Fibroblast of skin of back (primary cell): Measurements from ENCODE around the gene PUS3. TPM values are rescaled to one million over a fixed set of nuclear protein-coding genes. Genes with fewer than 3 reads are reported as not detected.
A peak's percentile ranks its signal among the peaks of the same experiment; 100 is the strongest.

Experiments used
- DNase-seq: peaks from one replicate; pipeline ENCODE4 v3.0.0-alpha.2; 2013
- polyA plus RNA-seq, 2 experiments: library from polyadenylated mRNA; unstranded; fragments of 120-200 nt; gene quantifications; one replicate each; pipeline ENCODE4 v1.2.1, GENCODE V29; 2013; ENCODE audit not compliant: insufficient read length in 2 of 2

PUS3 gene, protein sequence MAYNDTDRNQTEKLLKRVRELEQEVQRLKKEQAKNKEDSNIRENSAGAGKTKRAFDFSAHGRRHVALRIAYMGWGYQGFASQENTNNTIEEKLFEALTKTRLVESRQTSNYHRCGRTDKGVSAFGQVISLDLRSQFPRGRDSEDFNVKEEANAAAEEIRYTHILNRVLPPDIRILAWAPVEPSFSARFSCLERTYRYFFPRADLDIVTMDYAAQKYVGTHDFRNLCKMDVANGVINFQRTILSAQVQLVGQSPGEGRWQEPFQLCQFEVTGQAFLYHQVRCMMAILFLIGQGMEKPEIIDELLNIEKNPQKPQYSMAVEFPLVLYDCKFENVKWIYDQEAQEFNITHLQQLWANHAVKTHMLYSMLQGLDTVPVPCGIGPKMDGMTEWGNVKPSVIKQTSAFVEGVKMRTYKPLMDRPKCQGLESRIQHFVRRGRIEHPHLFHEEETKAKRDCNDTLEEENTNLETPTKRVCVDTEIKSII
- 8.5 TPM for polyA plus RNA-seq (2013, experiment 1 of 2; ENCODE audit: insufficient read length)
- 9.2 TPM for polyA plus RNA-seq (2013, experiment 2 of 2; ENCODE audit: insufficient read length)

DNA sequence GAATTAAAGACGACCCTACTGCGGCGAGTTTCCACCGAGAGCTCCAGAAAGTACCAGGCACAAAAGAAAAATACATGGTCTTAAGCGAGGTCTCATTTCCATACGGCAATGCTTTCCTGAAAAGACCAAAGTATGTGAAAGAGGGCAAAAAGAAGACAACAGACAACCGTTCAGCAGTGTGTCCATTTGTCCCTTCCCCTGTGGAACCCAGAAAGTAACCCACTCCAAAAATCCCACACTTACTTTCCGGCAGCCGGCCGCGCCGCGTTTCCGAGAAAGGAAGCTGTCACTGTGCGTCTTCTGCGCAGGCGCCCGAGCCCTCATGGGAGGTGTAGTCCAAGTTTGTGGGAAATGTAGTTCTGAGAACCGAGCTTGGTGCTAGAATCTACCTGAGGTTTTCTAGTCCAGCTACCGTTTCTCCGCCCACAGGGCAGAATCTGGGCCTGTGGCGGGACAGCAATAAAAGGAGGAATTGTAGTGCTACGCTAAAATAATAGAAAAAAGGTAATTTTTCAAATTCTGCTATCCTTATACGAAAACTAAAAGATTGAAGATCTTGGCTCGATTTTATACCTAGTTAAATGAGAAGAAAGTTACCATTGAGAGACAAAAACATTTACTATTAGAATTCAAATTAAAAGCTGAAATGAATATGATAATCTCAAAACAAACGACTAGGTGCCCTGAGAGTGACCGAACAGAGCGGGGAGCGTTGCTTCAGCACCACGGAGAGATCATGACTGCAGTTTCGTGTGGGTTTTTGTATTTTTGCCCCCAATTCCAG is at the start of gene PUS3:
Gene PUS3, minus strand, starts transcription at position 280 of the 784 bp plus-strand sequence. CDS start 6,922 bp downstream, outside the sequence.
- peak; percentile 84 for DNase-seq

DNA sequence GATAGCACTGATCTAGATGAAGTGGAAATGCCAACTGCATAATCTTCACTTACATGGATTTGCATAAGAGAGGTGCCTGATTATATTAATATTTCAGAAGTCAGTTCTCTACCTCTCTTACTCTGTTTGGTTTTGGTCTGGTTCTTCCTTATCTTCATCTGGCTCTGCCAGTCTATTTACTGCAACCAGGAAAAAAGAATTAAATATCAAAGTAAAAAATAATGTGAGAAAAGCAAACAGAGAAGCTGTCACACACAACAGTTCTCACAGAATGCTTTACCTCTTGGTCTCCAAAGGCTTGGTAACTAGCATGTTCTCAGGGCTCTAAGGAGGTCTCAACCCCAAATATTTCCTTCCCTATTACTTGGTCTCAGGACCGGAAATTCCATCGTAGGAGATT is 49.6 kb upstream of the PUS3 start:
- no peak for DNase-seq

DNA sequence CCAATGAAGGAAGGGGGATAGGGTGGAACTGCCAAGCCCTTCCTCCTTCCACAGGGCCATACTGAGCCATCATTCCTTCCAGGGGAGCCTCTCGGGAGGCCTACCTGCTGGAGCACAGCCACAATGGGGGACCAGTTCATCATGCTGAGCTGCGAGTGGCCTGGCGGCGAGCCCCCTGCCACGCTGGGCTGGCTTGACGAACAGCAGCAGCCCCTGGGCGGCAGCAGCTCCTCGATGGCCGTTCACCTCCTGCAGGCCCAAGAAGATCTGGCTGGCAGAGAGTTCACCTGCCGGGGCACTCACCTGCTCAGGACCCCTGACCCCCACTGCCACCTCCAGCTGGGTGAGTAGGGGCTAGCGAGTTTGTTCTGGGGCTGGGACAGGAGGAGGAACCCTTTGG is 48.7 kb upstream of the PUS3 start:
- no peak for DNase-seq

DNA sequence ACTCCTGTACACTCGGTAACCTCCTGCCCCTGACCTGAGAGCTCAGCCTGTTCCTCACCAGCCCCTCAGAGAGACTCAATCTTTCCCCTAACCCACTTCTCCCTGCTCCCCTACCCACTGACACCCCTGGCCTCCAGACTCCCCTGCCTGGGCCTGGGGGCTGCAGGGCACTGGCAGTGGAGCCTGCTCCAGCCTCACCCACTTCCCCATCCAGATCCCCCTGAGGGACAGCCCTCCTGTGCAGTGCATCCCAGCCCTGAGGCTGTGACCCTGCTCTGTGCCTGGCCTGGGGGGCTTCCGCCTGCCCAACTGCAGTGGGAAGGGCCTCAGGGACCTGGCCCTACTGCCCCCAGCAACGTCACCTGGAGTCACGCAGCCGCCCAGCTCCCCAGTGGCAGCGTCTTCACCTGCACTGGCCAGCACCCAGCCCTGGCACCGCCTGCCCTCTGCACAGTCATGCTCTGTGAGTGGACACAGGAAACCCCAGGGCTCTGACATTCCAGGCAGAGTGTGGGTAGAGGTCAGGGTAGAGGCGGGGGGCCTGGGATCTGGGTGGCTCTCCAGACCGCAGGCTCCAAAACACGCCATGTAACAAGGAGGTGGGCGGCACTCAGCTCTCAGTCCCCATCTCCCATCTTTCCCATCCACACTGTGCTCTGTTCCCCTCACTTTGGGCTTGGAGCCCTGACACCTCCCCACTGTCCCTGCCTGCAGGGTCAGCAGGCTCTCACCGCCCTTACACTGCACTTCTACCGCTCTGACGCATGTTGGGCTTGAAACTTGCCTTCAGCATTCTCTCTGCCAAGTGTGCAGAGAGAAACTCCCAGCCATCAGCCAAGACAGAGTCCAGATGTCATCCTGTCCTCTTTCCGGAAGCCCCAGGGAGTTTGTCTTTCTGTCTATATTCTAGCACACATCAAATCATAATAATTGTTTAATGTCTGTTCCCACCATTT is 48.0 kb upstream of the PUS3 start:
- no peak for DNase-seq

DNA sequence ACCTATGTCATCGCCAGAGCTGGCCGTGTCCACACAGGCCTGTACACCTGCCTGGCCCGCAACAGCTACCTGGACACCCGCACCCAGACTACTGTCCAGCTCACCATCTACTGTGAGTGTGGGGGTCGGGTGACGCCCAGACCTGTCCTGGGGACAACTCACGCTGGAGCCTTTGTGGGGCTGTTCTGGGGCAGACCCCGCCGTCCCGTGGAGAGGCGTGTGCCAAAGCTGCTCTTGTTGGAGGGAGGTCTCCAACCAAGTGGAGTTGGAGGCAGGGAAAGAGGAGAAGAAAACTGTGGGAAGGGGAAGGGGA is 47.1 kb upstream of the PUS3 start:
- no peak for DNase-seq

DNA sequence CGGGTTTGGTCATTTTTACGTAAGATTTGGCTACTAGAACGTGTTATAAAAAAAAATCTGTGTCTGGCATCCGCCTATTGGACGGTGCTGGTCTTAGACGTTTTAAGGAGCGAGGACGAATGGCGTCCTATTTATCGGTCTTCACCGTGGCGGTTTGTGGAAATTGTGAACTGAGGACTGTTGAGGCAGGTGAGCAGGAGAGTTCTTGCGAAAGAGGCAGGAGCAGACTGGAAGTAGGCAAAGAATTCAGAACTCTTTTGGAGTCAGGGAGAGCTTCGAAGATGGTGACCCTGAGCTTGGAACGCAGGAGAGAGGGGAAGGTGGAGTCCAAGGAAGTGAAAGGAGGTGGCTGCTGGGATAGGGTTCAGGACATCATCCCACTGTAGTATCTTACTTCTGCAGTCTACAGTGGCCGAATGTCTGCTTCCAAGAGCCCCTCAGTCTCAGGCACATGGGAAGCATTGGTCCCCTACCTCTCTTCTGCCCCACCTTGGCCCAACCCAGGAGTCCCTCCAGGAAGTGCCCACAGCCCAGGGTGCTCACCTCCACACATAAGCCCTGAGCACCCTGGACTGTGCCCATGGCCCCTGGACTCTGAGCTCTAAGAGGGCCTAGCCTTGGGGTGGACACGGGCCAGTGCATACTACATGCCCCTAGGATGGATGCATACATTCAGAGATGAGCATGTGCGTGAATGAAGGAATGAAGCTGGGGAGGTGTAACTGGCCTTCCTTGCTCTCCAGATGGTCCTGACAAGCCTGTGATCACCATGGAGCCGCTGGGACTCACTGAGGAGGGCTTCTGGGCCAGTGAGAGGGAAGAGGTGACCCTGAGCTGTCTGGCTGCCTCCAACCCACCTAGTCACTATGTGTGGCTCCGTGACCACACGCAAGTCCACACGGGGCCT is 46.5 kb upstream of the PUS3 start:
- no peak for DNase-seq

DNA sequence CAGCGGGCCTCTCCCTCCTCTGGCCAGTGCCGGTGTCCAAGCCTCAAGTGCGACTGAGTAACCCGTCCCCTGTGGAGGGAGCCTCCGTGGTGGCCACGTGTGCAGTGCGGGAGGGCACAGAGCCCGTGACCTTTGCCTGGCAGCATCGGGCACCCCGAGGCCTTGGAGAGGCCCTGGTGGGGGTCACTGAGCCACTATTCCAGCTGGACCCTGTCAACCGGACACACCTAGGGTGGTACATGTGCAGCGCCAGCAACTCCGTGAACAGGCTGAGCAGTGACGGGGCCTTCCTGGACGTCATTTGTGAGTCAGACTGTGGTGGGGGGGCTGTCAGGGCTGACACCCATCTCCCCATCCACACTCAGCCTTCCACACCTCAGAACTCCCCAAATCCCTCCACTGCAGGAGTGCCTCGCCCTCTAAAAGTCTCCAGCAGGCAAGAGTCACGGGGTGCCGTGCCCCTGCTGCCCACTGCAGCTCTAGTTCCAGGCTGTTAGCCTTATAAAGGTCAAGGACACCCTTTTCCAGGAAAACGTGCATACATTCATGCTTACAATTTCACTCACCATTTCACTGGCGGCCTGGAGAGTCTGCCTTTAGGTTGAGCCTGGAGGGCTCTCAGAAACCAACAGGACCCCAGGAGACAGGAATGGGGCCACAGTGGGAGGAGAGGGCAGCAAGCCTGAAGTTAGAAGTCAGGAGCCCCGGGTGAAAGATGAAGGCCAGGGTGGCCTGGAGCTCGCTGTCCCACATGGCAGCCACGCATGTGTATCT is 45.5 kb upstream of the PUS3 start:
- DNase-seq = no peak

DNA sequence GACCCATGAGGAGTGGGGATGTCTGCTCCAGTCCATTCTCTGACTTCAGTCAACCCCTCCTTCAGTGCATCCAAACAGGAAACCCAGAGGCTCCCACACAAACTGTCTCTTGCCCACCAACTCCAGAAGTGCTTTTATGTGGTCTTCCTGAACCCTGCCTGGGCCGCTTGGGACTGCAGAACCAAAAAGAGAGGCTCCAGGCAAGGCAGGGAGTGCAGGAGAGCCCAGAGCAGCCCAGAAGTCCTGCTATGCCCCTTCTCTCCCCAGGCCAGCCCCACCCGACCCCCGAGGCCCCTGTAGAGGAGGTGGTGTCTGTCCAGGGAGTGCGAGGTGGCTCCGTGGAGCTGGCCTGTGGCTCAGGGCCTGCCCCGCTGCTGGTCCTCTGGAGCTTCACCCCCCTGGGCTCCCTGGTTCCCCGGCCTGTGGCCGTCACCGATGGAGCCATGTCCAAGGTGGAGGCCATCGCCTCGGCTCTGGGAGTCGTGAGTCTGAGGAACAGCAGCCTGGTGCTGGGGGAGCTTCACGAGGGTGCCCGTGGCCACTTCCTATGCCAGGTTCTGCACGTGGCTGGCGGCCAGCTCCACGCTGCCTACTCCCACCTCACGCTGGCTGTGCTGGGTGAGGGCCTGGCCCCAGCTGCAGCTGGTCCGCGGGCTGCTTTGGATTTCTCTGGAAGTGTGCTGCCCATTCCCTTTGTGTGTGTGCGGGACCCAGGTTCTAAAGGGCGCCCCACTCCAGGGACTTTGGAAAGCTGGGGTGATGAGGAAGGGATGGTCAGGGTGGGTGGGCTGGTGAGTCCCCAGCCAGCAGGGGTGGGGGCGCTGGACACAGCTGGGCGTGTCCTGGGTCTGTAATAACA is 44.6 kb upstream of the PUS3 start:
- no peak for DNase-seq

DNA sequence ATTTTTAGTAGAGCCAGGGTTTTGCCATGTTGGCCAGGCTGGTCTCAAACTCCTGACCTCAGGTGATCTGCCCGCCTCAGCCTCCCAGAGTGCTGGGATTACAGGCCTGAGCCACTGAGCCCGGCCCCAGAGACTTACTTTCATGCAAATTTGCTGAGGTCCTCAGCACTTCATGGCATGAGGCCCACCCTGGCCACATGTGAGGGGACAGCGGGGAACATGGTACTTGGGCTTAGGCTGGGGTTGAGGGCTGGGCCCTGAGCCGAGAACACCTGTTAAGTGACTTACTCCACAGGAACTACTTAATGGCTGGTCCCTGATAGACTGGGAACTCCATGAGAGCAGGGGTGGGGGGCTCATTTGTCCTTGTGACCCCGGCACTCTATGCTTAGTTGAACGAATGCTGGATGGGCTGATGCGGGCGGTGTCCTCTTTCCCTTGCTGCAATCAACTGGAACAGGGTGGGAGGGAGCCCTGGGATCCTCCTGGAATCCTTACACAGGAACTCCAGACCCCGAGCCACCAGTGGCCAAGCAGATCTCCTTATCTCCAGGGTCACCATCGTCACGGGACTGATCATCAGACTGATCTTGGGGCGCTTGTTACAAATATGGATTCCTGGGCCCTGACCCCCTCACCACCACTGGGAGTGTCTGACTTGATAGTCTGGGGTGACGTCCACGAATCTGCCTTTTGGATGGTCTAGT is 43.9 kb upstream of the PUS3 start:
- no peak for DNase-seq

DNA sequence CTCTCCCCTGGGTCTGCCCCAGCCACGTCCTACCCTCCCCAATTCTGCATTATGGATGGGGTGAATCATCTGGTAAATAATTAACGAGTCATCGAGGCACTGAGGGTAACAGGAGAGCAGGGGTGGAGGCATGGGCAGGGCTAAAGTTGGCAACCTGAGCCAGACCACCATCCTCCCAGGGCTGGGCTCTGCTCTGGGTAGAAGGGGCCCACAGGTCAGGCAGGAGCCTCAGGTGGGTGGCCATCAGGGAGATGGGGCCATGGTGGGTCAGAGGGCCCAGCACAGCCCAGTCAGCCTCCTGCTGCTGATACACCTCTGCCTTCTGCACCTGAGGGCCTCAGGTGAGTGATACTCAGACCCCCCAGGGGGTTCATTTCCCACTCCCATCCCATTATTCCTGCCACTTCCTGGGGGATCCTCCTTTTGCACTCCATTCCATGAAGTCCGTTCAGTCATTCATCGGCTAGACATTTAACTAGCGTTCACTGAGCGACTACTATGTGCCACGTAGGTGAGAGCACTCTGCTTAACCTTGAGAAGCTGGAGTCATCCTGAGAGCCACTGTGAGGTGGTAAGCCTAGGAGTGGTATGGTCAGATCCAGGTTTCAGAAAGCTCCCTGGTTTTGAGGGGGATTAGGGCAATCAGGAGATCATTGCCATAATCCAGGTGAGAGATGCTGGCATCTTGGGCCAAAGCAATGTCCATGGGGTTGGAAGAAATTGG is 43.0 kb upstream of the PUS3 start, which contains the start of gene VSIG10L2:
Gene VSIG10L2, plus strand, starts transcription at position 248 of the 724 bp plus-strand sequence. Its CDS starts 12 bp downstream, at position 260.
- DNase-seq = no peak

DNA sequence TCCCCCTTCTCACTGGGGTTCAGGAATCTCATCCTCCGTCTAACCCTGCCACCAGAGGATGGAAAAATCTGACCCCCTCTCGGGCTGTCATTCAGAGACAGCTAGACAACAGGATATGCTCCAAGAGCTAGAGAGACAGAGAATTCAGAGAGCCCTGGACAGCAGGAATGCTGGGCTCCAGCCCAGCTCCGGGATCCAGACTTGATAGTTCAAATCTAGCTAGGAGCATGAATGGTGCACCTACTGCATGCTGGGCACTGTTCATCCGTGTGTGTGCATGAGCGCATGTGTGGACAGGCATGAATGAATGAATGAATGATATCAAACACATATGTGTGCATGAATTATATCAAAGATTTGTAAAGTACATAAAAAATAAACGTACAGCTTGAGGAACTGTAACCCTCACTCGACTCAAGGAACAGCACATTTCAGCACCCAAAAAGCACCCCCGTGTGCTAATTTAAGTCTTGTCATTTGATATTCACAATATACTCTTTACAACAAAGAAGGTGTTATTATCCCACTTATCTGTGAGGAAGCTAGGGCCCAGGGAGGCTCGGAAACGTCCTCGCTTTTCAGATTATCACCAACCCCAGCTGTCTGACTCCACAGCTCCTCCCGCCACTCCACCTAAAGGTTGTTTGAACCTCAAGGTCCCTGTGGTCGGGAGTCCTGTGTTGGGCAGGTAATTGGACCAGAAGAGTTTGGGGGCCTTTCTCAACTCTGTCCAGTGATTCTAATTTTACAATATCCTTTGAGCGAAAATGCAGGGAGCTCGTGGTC is 42.2 kb upstream of the PUS3 start:
- DNase-seq = no peak

DNA sequence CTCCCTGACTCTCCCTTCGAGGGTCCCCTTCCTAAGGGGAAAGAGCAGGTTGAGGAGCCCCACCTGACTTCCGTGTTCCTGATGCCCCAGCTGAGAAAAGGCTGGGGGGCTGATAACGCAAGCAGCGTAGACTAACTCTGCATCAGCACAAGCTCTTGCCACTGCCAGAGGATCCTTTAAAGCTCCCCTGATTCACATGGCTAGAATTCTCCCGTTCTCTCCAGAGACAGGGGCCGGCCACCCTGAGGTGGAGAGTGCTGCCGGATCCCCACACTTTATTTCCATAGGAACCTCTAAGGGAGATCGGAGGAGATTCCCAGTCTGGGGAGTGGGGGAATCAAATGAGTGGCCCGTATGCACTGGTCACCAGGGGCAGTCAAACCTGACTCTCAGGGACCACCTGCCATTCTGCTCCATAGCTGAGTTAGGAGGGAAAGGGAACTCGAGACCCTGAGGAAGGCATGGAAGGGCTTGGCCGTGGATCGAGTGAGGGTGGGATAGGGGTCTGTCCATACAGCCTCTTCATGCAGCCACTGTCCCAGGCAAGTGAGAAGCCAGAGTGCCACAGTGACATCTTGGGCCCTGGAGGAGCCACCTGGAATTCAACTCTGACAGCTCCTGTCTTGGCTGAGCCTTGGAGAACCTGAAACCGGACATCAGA is 41.5 kb upstream of the PUS3 start:
- DNase-seq = no peak

DNA sequence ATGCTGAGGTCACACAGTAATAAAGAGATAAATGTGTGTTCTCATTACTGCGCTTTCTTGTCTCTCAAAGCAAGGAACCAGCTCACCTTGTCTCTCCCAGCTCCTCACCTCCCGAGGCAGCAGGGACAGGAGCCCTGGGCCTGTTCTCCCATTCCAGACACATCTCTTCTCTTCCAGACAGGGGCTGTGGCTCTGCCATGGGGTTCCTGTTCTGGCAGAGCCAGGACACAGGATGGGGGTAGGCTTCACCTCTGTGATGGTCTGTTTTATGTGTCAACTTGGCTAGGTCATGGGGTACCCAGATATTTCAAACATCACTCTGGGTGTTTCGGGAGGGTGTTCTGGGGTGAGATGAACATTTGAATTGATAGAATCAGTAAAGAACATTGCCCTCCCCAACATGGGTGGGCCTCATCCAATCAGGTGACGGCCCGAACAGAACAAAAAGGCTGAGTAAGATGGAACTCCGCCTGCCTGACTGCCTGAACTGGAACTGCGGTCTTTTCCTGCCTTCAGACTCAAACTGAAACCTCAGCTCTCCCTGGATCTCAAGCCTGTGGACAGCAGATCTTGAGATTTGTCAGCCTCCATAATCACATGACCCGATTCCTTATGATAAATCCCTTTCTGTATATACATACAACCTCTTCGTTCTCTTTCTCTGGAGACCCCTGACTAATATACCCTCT is 40.8 kb upstream of the PUS3 start:
- no peak for DNase-seq

DNA sequence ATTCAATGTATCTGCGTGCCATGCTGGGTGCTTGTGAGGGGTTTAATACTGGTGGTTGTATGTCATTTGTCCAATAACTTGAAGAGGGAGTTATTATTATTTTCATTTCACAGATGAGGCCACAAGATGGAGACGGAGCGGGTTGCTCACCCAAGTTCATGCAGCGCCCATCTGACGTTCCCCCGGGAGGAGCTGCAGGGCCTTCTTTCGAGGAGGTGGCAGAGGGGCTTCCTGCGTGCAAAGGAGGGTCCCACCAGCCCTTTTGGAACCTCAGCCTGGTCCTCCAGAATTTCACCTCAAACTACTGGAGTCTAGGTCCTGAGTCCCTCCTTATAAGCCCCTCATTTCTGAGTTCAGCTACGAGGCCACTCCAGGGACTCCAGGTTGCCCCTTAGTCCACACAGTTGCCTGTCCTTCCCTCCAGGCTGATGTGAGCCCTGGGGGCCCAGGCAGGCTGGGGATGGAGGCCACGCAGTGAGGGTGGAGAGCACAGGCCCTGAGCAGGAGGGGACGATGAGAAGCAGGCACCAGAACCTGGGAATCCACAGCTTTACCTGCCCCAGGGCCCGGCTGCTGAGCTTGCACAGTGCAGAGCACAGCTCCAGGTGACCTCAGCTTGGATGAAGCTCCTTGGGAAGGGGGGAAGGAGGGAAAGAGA is 39.9 kb upstream of the PUS3 start:
- no peak for DNase-seq
